Stomach (tissue), 4 donors: ENCODE measurements around the gene MBNL3.

Experiments used
- POLR2A ChIP-seq, 4 donors: fragments of 450-650 bp; IDR thresholded peaks; one replicate each; pipeline ENCODE4 v1.6.1; 2016; ENCODE audit warnings: antibody characterized with exemption in 4 of 4, control low read depth in 2 of 4, mild to moderate bottlenecking in 1 of 4, moderate library complexity in 1 of 4
- POLR2AphosphoS5 ChIP-seq, 3 donors: sonication (generic); formaldehyde crosslinking; IDR thresholded peaks; one replicate each; pipeline ENCODE4 v1.6.1; 2016; ENCODE audit warnings: antibody characterized with exemption in 3 of 3
- TF ChIP-seq, protein P1 (sequence below), 7 experiments: fragments of 450-650 bp in 4 of 7; fragments of 200-600 bp in 3 of 7; sonication (generic) in 3 of 7; IDR thresholded peaks; one replicate each; pipeline ENCODE4 v1.5.1; 2016 to 2019; ENCODE audit warnings: antibody characterized with exemption in 7 of 7, control low read depth in 2 of 7, mild to moderate bottlenecking in 1 of 7

DNA sequence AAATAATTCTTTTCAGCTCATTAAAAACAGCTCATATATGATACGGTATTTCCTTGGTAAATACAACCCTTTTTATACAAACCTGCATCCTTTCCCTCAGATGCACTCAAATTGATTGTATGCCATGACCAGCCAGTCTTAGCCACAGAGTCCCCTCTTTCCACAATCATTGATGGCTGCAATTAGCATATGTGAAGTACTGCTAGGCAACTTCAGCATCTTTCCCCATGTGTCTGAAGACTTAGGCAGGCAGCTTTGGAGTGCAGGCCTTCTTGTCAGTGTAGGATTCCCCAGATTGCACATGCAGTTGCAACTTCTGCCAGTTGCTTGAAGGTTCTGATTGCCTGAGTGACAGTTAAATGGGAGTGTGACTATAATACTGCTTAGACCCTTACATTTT is 15.6 kb upstream of the MBNL3 start:
- TF ChIP-seq POLR2A (IDR thresholded peaks at IDR 0.05) (no peak), POLR2AphosphoS5 (IDR thresholded peaks at IDR 0.05) (no peak)
- TF ChIP-seq, protein P1, sequence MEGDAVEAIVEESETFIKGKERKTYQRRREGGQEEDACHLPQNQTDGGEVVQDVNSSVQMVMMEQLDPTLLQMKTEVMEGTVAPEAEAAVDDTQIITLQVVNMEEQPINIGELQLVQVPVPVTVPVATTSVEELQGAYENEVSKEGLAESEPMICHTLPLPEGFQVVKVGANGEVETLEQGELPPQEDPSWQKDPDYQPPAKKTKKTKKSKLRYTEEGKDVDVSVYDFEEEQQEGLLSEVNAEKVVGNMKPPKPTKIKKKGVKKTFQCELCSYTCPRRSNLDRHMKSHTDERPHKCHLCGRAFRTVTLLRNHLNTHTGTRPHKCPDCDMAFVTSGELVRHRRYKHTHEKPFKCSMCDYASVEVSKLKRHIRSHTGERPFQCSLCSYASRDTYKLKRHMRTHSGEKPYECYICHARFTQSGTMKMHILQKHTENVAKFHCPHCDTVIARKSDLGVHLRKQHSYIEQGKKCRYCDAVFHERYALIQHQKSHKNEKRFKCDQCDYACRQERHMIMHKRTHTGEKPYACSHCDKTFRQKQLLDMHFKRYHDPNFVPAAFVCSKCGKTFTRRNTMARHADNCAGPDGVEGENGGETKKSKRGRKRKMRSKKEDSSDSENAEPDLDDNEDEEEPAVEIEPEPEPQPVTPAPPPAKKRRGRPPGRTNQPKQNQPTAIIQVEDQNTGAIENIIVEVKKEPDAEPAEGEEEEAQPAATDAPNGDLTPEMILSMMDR (IDR thresholded peaks at IDR 0.05), result no peak
